K562 (cell line): ENCODE measurements around the gene SFT2D2. TPM values are rescaled to one million over a fixed set of nuclear protein-coding genes. Genes with fewer than 3 reads are reported as not detected.

Experiments used
- ARNT ChIP-seq, 2 experiments: fragments of 450-650 bp; IDR thresholded peaks; 2 replicates each; pipeline ENCODE4 v1.6.1; 2016; ENCODE audit warnings: mild to moderate bottlenecking in 1 of 2
- ATF2 ChIP-seq: sonication (generic); formaldehyde crosslinking; IDR thresholded peaks from 2 replicates; pipeline ENCODE4 v1.8.1; 2022; ENCODE audit warnings: missing genetic modification reagents
- BACH1 ChIP-seq: fragments of 200-800 bp; sonication (Bioruptor generic); IDR thresholded peaks from 2 replicates; pipeline ENCODE4 v1.6.1; 2016; ENCODE audit warnings: missing genetic modification characterization, missing compliant biosample characterization
- CTBP1 ChIP-seq: fragments of 450-650 bp; IDR thresholded peaks from 2 replicates; pipeline ENCODE4 v1.6.1; 2016; ENCODE audit warnings: borderline replicate concordance
- GABPB1 ChIP-seq: sonication (generic); formaldehyde crosslinking; IDR thresholded peaks from 2 replicates; pipeline ENCODE4 v1.8.0; 2022; ENCODE audit warnings: mild to moderate bottlenecking, missing genetic modification reagents
- MYNN ChIP-seq, 2 experiments: sonication (generic); formaldehyde crosslinking in 1 of 2; IDR thresholded peaks; 2 replicates each; pipeline versions ENCODE4 v1.5.0 to v1.6.1; 2016 to 2020; ENCODE audit warnings: antibody characterized with exemption in 1 of 2, missing genetic modification reagents in 1 of 2
- NFRKB ChIP-seq: fragments of 450-650 bp; IDR thresholded peaks from 2 replicates; pipeline ENCODE4 v1.6.1; 2016; ENCODE audit warnings: low read depth
- POLR2A ChIP-seq: fragments of 450-650 bp; conservative IDR thresholded peaks from 2 replicates; pipeline ENCODE4 v1.6.1; 2016
- RCOR1 ChIP-seq, 2 experiments: IDR thresholded peaks; 2 replicates each; pipeline ENCODE4 v1.6.1; 2012; ENCODE audit warnings: low read depth in 2 of 2, low read length in 2 of 2, borderline replicate concordance in 1 of 2, improper control_type of control experiment in 1 of 2
- SRSF9 ChIP-seq: fragments of 200-400 bp; formaldehyde crosslinking; IDR thresholded peaks from 2 replicates; pipeline ENCODE4 v1.6.1; 2017; ENCODE audit warnings: low read depth, low read length, borderline replicate concordance
- TBP ChIP-seq: optimal IDR thresholded peaks from 2 replicates; pipeline ENCODE3; 2011; ENCODE audit warnings: low read depth, low read length, improper control_type of control experiment
- TFE3 ChIP-seq: fragments of 450-650 bp; formaldehyde crosslinking; IDR thresholded peaks from 2 replicates; pipeline ENCODE4 v1.4.0; 2020; ENCODE audit warnings: mild to moderate bottlenecking, mixed read lengths
- polyA plus RNA-seq, 8 experiments: library from polyadenylated mRNA; depleted of rRNA in 4 of 8; stranded (reverse) in 5 of 8; unstranded in 3 of 8; fragments of >200 nt; fragmentation: Nextera tagmentation in 2 of 8; fragmentation: Illumina TruSeq in 1 of 8; extraction: Ambion mirVana in 2 of 8; extraction: Trizol in 1 of 8; gene quantifications; 2 replicates each; pipeline versions ENCODE4 v1.2.1 to v1.2.3, GENCODE V29; 2011 to 2014; ENCODE audit warnings: inconsistent platforms in 1 of 8, missing spikeins in 1 of 8
- total RNA-seq, 7 experiments: library from RNA; depleted of rRNA in 6 of 7; stranded (reverse); fragments of >200 nt in 6 of 7; fragmentation: Illumina TruSeq in 2 of 7; extraction: Trizol in 2 of 7; gene quantifications; 2 replicates each; pipeline versions ENCODE4 v1.2.1 to v1.2.3, GENCODE V29; 2011 to 2021; ENCODE audit warnings: low replicate concordance in 1 of 7
- TF ChIP-seq, protein P1 (sequence below): sonication (generic); formaldehyde crosslinking; IDR thresholded peaks from 2 replicates; pipeline ENCODE4 v1.9.0; 2022; ENCODE audit warnings: mild to moderate bottlenecking, missing genetic modification reagents
- TF ChIP-seq, protein P2 (sequence below): sonication (generic); formaldehyde crosslinking; IDR thresholded peaks from 2 replicates; pipeline ENCODE4 v1.8.0; 2022; ENCODE audit warnings: mild to moderate bottlenecking, missing genetic modification reagents
- TF ChIP-seq, protein P3 (sequence below), 2 experiments: fragments of 450-650 bp in 1 of 2; sonication (generic) in 1 of 2; formaldehyde crosslinking in 1 of 2; IDR thresholded peaks; 2 replicates each; pipeline versions ENCODE4 v1.7.1 to v1.9.0; 2016 to 2022; ENCODE audit warnings: inconsistent platforms in 1 of 2, mild to moderate bottlenecking in 1 of 2, missing genetic modification reagents in 1 of 2

Gene SFT2D2
- total and polyA plus RNA-seq, 9 of the 15 experiments (the other 6 are each of a cell fraction or from before 2014, with no cell fraction given): 3.4 to 50.1 (median 21.6) TPM

- TF ChIP-seq, protein P1, sequence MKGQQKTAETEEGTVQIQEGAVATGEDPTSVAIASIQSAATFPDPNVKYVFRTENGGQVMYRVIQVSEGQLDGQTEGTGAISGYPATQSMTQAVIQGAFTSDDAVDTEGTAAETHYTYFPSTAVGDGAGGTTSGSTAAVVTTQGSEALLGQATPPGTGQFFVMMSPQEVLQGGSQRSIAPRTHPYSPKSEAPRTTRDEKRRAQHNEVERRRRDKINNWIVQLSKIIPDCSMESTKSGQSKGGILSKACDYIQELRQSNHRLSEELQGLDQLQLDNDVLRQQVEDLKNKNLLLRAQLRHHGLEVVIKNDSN (CRISPR knock-in tag): peak; percentile 97
- TF ChIP-seq POLR2A (peak; percentile 79), GABPB1 (CRISPR knock-in tag) (peak; percentile 50), TFE3 (CRISPR knock-in tag) (peak; percentile 91), SRSF9 (no peak), TBP (peak; percentile 55), NFRKB (no peak), CTBP1 (peak; percentile 56; the same call in 1 of the 2 replicates), MYNN (IDR thresholded peaks at IDR 0.05) (no peak), MYNN (CRISPR knock-in tag; IDR thresholded peaks at IDR 0.05) (no peak), RCOR1 (IDR thresholded peaks at IDR 0.05; ENCODE audit: borderline replicate concordance in 1 of 2, low read depth in 2 of 2, low read length in 2 of 2) (no peak), ARNT (IDR thresholded peaks at IDR 0.05) (peak in 1 of 2 experiments; percentile 67; a peak in 1 of 4 replicates), BACH1 (tag) (0 out of 2 replicates have a peak, but pooled peaks have one; percentile 13), ATF2 (CRISPR knock-in tag) (no peak)
- TF ChIP-seq, protein P2, sequence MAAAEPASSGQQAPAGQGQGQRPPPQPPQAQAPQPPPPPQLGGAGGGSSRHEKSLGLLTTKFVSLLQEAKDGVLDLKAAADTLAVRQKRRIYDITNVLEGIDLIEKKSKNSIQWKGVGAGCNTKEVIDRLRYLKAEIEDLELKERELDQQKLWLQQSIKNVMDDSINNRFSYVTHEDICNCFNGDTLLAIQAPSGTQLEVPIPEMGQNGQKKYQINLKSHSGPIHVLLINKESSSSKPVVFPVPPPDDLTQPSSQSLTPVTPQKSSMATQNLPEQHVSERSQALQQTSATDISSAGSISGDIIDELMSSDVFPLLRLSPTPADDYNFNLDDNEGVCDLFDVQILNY (CRISPR knock-in tag): no peak
- TF ChIP-seq, protein P3, sequence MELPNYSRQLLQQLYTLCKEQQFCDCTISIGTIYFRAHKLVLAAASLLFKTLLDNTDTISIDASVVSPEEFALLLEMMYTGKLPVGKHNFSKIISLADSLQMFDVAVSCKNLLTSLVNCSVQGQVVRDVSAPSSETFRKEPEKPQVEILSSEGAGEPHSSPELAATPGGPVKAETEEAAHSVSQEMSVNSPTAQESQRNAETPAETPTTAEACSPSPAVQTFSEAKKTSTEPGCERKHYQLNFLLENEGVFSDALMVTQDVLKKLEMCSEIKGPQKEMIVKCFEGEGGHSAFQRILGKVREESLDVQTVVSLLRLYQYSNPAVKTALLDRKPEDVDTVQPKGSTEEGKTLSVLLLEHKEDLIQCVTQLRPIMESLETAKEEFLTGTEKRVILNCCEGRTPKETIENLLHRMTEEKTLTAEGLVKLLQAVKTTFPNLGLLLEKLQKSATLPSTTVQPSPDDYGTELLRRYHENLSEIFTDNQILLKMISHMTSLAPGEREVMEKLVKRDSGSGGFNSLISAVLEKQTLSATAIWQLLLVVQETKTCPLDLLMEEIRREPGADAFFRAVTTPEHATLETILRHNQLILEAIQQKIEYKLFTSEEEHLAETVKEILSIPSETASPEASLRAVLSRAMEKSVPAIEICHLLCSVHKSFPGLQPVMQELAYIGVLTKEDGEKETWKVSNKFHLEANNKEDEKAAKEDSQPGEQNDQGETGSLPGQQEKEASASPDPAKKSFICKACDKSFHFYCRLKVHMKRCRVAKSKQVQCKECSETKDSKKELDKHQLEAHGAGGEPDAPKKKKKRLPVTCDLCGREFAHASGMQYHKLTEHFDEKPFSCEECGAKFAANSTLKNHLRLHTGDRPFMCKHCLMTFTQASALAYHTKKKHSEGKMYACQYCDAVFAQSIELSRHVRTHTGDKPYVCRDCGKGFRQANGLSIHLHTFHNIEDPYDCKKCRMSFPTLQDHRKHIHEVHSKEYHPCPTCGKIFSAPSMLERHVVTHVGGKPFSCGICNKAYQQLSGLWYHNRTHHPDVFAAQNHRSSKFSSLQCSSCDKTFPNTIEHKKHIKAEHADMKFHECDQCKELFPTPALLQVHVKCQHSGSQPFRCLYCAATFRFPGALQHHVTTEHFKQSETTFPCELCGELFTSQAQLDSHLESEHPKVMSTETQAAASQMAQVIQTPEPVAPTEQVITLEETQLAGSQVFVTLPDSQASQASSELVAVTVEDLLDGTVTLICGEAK (IDR thresholded peaks at IDR 0.05): 0 out of 2 replicates have a peak, but pooled peaks have one; percentile 40
- TF ChIP-seq, protein P3 (CRISPR knock-in tag; IDR thresholded peaks at IDR 0.05): no peak
These were observed 5.3 kb upstream of the SFT2D2 start (continued) for GRCh38 chr1:168220470-168220871.
